Measurements from ENCODE around the gene SUGCT. TPM values are rescaled to one million over a fixed set of nuclear protein-coding genes. Genes with fewer than 3 reads are reported as not detected.

Gene SUGCT
- polyA plus RNA-seq, 1 donor from 2014 or later: 1.3 TPM

- no peaks in the 10 kb centered on the region for H3K4me1 Mint-ChIP-seq
- no peak overlapping the region for H3K4me3 Mint-ChIP-seq
- H3K9me3 Mint-ChIP-seq: no peaks in the 10 kb centered on the region
- no peak overlapping the region for H3K27ac Mint-ChIP-seq
- H3K36me3 Mint-ChIP-seq: no peaks in the 10 kb centered on the region
- H3K27me3 Mint-ChIP-seq: no peaks in the 10 kb centered on the region
These were observed 664.9 kb downstream of the SUGCT start for GRCh38 chr7:40799493-40800403.

GRCh38 chr7:40800771-40801170 is 666.0 kb downstream of the SUGCT start:
- no peaks in the 10 kb centered on the region for H3K27me3 Mint-ChIP-seq

GRCh38 chr7:40802497-40802896 is 667.7 kb downstream of the SUGCT start:
- Mint-ChIP-seq H3K27ac (no peak overlapping the region), H3K27me3 (no peaks in the 10 kb centered on the region), H3K4me1 (peaks cover 0 to 6% (median 4%) of the 10 kb centered on the region in 3 donors), H3K4me3 (no peak overlapping the region), H3K9me3 (no peaks in the 10 kb centered on the region), H3K36me3 (no peaks in the 10 kb centered on the region)

More at GRCh38 chr7:40800771-40801170, 666.0 kb downstream of the SUGCT start:
- Mint-ChIP-seq H3K27ac (no peak overlapping the region), H3K9me3 (no peaks in the 10 kb centered on the region), H3K4me3 (no peak overlapping the region), H3K4me1 (no peaks in the 10 kb centered on the region), H3K36me3 (no peaks in the 10 kb centered on the region)

GRCh38 chr7:40804477-40805215 is 669.8 kb downstream of the SUGCT start:
- Mint-ChIP-seq H3K27ac (no peak overlapping the region), H3K4me1 (peaks cover 0 to 8% (median 5%) of the 10 kb centered on the region in 3 donors), H3K4me3 (no peak overlapping the region), H3K36me3 (no peaks in the 10 kb centered on the region), H3K9me3 (peaks cover 0 to 2% (median 0%) of the 10 kb centered on the region in 3 donors), H3K27me3 (no peaks in the 10 kb centered on the region)

GRCh38 chr7:40805361-40805760 is 670.6 kb downstream of the SUGCT start:
- peaks cover 2 to 8% (median 7%) of the 10 kb centered on the region in 3 donors for H3K4me1 Mint-ChIP-seq
- H3K9me3 Mint-ChIP-seq: peaks cover 0 to 4% (median 0%) of the 10 kb centered on the region in 3 donors
- no peak overlapping the region for H3K27ac Mint-ChIP-seq
- no peaks in the 10 kb centered on the region for H3K36me3 Mint-ChIP-seq
- no peaks in the 10 kb centered on the region for H3K27me3 Mint-ChIP-seq
- H3K4me3 Mint-ChIP-seq: no peak overlapping the region

GRCh38 chr7:40808378-40808942 is 673.7 kb downstream of the SUGCT start:
- Mint-ChIP-seq H3K36me3 (no peaks in the 10 kb centered on the region), H3K27ac (no peak overlapping the region), H3K4me3 (no peak overlapping the region), H3K9me3 (peaks cover 3 to 18% (median 10%) of the 10 kb centered on the region in 3 donors), H3K27me3 (peaks cover 4% of the 10 kb centered on the region), H3K4me1 (peaks cover 6 to 24% (median 14%) of the 10 kb centered on the region in 3 donors)

GRCh38 chr7:40810274-40810673 is 675.5 kb downstream of the SUGCT start:
- H3K27ac Mint-ChIP-seq: no peak overlapping the region
- H3K4me1 Mint-ChIP-seq: peaks cover 6 to 24% (median 14%) of the 10 kb centered on the region in 3 donors
- H3K27me3 Mint-ChIP-seq: peaks cover 6% of the 10 kb centered on the region
- no peaks in the 10 kb centered on the region for H3K36me3 Mint-ChIP-seq
- H3K4me3 Mint-ChIP-seq: peak overlapping the region in 2 of 4 donors; percentile 10 to 63
- H3K9me3 Mint-ChIP-seq: peaks cover 3 to 19% (median 10%) of the 10 kb centered on the region in 3 donors

GRCh38 chr7:40811666-40812065 is 676.9 kb downstream of the SUGCT start:
- Mint-ChIP-seq H3K4me1 (peaks cover 6 to 24% (median 14%) of the 10 kb centered on the region in 3 donors), H3K27ac (no peak overlapping the region), H3K36me3 (no peaks in the 10 kb centered on the region), H3K4me3 (peak overlapping the region in 1 of 4 donors; percentile 14), H3K9me3 (peaks cover 3 to 19% (median 10%) of the 10 kb centered on the region in 3 donors), H3K27me3 (peaks cover 6% of the 10 kb centered on the region)

GRCh38 chr7:40815022-40815421 is 680.2 kb downstream of the SUGCT start:
- Mint-ChIP-seq H3K36me3 (no peaks in the 10 kb centered on the region), H3K27ac (no peak overlapping the region), H3K4me3 (no peak overlapping the region), H3K4me1 (peaks cover 6 to 15% (median 9%) of the 10 kb centered on the region in 3 donors), H3K27me3 (peaks cover 6% of the 10 kb centered on the region), H3K9me3 (peaks cover 3 to 19% (median 8%) of the 10 kb centered on the region in 3 donors)

- Mint-ChIP-seq H3K4me1 (peaks cover 3 to 15% (median 6%) of the 10 kb centered on the region in 3 donors), H3K36me3 (no peaks in the 10 kb centered on the region), H3K4me3 (no peak overlapping the region), H3K27me3 (peaks cover 5% of the 10 kb centered on the region), H3K27ac (no peak overlapping the region), H3K9me3 (peaks cover 3 to 19% (median 6%) of the 10 kb centered on the region in 3 donors)
These were observed 680.7 kb downstream of the SUGCT start for GRCh38 chr7:40815512-40815911.

GRCh38 chr7:40822861-40823260 is 688.1 kb downstream of the SUGCT start:
- Mint-ChIP-seq H3K9me3 (peaks cover 0 to 3% (median 0%) of the 10 kb centered on the region in 3 donors), H3K36me3 (peaks cover 4% of the 10 kb centered on the region), H3K4me1 (no peaks in the 10 kb centered on the region), H3K4me3 (no peak overlapping the region), H3K27ac (peak overlapping the region in 1 of 3 donors; percentile 21), H3K27me3 (no peaks in the 10 kb centered on the region)

- Mint-ChIP-seq H3K4me1 (no peaks in the 10 kb centered on the region), H3K27me3 (no peaks in the 10 kb centered on the region), H3K4me3 (no peak overlapping the region), H3K9me3 (peaks cover 0 to 3% (median 0%) of the 10 kb centered on the region in 3 donors), H3K27ac (no peak overlapping the region), H3K36me3 (peaks cover 4% of the 10 kb centered on the region)
These were observed 689.7 kb downstream of the SUGCT start for GRCh38 chr7:40824461-40824860.

GRCh38 chr7:40826411-40827221 is 691.8 kb downstream of the SUGCT start:
- H3K27ac Mint-ChIP-seq: no peak overlapping the region
- H3K4me3 Mint-ChIP-seq: no peak overlapping the region
- no peaks in the 10 kb centered on the region for H3K4me1 Mint-ChIP-seq
- peaks cover 0 to 2% (median 0%) of the 10 kb centered on the region in 3 donors for H3K9me3 Mint-ChIP-seq
- peaks cover 4% of the 10 kb centered on the region for H3K36me3 Mint-ChIP-seq
- no peaks in the 10 kb centered on the region for H3K27me3 Mint-ChIP-seq
